ENCODE data around the gene BMPR1A. TPM values are rescaled to one million over a fixed set of nuclear protein-coding genes. Genes with fewer than 3 reads are reported as not detected.

The BMPR1A gene
- total RNA-seq, 4 donors from 2014 or later: 17.7 to 35.5 (median 26.8) TPM

DNA sequence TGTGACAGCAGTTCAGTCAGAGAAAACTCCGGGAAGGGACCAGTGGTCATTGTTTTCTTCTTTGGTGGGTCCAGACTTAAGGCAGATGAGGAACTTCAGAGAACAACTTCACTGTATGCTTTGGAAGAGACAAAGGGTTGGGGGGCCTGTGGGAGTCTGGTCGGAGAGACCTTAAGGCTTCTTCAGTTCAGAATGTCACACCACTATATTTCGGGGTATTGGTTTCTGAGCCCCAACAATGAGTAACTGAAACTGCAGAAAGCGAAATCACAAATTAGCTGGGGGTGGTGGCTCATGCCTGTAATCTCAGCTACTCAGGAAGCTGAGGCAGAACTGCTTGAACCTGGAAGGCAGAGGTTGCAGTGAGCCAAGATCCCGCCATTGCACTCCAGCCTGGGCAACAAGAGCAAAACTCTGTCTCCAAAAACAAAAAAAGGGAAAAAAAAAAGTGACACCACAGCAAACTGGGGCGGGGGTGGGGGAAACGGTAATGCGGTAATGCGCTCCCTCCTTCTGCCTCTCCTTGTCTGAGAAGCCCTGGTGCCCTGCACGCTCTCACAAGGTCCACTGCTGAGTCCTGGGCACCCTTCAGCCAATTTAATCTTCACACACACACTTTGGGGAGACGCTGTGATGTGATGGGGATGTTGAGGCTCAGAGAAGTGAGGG, 209.7 kb downstream of the BMPR1A start:
- intact Hi-C loops (cut with DNase I; ENCODE audit: low total_unique reads): no loop called here
- WGBS, 2 donors: 30 to 44% methylated on average over 11 of the region's 11 CpGs
- TF ChIP-seq POLR2A (IDR thresholded peaks at IDR 0.05): no peak
- TF ChIP-seq, protein P1, sequence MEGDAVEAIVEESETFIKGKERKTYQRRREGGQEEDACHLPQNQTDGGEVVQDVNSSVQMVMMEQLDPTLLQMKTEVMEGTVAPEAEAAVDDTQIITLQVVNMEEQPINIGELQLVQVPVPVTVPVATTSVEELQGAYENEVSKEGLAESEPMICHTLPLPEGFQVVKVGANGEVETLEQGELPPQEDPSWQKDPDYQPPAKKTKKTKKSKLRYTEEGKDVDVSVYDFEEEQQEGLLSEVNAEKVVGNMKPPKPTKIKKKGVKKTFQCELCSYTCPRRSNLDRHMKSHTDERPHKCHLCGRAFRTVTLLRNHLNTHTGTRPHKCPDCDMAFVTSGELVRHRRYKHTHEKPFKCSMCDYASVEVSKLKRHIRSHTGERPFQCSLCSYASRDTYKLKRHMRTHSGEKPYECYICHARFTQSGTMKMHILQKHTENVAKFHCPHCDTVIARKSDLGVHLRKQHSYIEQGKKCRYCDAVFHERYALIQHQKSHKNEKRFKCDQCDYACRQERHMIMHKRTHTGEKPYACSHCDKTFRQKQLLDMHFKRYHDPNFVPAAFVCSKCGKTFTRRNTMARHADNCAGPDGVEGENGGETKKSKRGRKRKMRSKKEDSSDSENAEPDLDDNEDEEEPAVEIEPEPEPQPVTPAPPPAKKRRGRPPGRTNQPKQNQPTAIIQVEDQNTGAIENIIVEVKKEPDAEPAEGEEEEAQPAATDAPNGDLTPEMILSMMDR (IDR thresholded peaks at IDR 0.05): no peak
- peak in 1 of 2 donors; percentile 70 for DNase-seq (ENCODE audit: low spot score in 2 of 2)
- H3K4me3 ChIP-seq (ENCODE audit: low read depth, poor library complexity, severe bottlenecking): no peak overlapping the region

DNA sequence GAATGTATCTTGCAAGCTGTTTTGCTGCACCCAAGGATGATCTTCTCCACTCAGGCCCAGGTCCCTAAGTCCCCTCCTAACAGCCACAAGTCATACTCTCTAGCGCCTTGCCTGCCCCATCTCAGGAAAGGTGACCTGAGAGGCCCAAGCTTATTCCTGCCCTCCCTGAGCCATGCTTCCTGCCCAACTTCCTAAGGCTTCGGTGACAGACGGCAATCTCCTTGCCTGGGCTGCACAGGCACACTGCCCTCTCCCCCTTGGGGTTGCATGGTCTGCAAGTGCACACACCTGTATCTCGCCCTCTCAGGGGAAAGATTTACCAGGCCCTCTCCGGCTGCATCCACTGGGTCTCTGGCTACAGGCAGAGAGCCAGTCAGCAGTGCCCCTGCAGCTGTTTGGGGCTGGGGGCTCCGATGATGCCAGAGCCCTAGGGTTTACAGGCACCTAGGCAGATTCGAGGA, 211.1 kb downstream of the BMPR1A start:
- 31 to 40% methylated on average over 6 to 7 of the region's 7 CpGs for WGBS, 2 donors
- no peak overlapping the region for H3K4me3 ChIP-seq (ENCODE audit: low read depth, poor library complexity, severe bottlenecking)
- TF ChIP-seq, protein P1 (IDR thresholded peaks at IDR 0.05): no peak
- DNase-seq (ENCODE audit: low spot score in 2 of 2): peak; percentile 45 to 84
- intact Hi-C loops (cut with DNase I; ENCODE audit: low total_unique reads): no loop called here

DNA sequence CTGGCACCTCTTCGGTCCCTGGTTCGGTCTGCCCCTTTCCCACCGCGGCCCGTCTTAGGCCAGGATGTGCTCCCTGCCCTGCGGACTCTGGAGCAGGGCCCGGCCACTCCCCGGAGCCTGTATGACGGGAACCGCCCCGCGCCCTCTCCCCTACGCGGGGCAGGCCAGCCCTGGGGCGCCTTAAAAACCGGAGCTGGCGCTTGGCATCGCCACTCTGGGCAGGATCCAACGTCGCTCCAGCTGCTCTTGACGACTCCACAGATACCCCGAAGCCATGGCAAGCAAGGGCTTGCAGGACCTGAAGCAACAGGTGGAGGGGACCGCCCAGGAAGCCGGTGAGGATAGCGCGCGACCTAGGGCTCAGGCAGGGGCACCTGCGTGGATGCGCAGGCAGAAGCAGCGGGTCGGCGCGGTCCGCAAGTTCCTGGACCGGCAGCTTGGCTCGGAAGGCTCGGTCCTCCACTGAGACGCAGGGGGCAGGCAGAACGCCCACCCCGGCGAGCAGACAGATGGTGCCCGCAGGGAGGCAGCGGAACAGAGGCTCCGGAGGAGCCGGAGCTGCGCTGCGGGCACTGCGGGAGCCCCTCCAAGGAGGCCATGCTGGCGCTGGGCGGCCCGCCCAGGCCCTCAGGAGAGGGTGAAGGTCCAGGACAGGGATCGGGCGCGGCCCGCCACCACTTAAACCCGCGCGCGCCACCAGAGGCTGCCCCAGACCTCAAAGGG, 212.0 kb downstream of the BMPR1A start, which contains the start of gene ADIRF:
Gene ADIRF (plus strand): TSS at position 212 of the 723 bp plus-strand sequence. CDS start 63 bp downstream, at position 275.
- TF ChIP-seq, protein P1 (IDR thresholded peaks at IDR 0.05): no peak
- TF ChIP-seq POLR2A (IDR thresholded peaks at IDR 0.05): no peak
- DNase-seq (ENCODE audit: low spot score in 2 of 2): peak; percentile 80 to 94
- intact Hi-C loops (cut with DNase I; ENCODE audit: low total_unique reads): no loop called here
- H3K4me3 ChIP-seq (ENCODE audit: low read depth, poor library complexity, severe bottlenecking): peak within 1 kb of the TSS; percentile 47
- WGBS, 2 donors: 3 to 4% methylated on average over 31 to 53 of the region's 59 CpGs

DNA sequence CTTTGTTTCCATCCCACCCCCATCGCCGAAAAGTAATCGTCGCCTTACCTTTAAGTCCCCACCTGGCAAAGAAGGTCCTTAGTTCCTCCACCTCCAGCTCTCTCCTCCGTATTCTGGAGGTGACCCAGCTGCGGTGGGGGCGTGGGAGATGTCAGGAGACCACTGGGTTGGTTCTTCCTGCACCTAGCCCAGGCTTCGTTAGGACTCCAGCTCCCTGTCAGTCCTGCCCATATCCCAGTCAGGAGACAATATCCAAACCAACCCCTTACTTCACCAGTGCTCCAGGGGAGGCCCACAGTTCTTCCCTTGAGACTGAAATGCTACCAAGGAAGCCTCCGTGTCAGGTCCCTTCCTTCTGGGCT, 212.6 kb downstream of the BMPR1A start:
- H3K4me3 ChIP-seq (ENCODE audit: low read depth, poor library complexity, severe bottlenecking): peak overlapping the region; percentile 47
- peak; percentile 45 to 90 for DNase-seq (ENCODE audit: low spot score in 2 of 2)
- TF ChIP-seq POLR2A (IDR thresholded peaks at IDR 0.05): no peak
- TF ChIP-seq, protein P1 (IDR thresholded peaks at IDR 0.05): no peak
- intact Hi-C loops (cut with DNase I; ENCODE audit: low total_unique reads): no loop called here
- WGBS, 2 donors: 13 to 21% methylated on average over 9 of the region's 9 CpGs

DNA sequence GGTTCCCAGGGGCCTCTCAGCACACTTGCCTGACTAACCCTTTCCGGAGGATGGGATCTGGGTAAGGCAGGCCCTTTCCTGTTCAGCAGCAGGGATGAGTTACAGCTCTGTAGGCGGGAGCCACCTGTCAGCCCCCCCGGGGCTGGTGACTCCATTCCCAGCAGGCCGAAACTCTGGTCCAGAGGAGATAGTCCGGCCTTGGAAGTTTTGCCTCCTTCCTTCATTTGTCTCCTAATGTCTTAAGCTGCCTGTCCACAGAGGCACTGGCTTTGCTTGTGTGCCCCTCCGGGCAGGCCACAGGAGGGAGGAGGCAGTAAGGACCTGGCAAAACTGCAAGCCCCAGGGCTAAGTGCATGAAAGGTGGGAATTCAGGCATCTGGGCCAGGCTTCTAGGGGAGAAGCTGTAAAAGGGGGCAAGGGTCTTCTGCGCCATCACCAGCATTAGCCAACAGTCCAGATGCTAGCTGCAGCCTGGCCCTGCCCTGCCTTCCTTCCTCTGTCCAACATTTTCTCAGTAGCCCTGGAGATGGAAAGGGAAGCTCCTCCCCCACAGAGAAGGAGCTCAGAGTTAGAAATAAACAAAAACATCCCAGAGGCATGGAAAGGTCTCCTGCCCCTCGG, 213.1 kb downstream of the BMPR1A start:
- WGBS, 2 donors: 6 to 8% methylated on average over 7 to 8 of the region's 8 CpGs
- intact Hi-C loops (cut with DNase I; ENCODE audit: low total_unique reads): loop anchor here (5.0 kb wide), 1 partner anchor 123 kb away; the partner anchor contains the start of gene GLUD1
- DNase-seq (ENCODE audit: low spot score in 2 of 2): peak in 1 of 2 donors; percentile 88
- H3K4me3 ChIP-seq (ENCODE audit: low read depth, poor library complexity, severe bottlenecking): peak overlapping the region; percentile 47
- TF ChIP-seq POLR2A (IDR thresholded peaks at IDR 0.05): no peak
- TF ChIP-seq, protein P1 (IDR thresholded peaks at IDR 0.05): no peak

Data from lower leg skin (tissue), 4 donors.